Measurements from ENCODE around the gene AKT3. TPM values are rescaled to one million over a fixed set of nuclear protein-coding genes. Genes with fewer than 3 reads are reported as not detected.

The AKT3 gene
- total and polyA plus RNA-seq, 2 donors (not counting 1 experiment from before 2014, with no cell fraction given): 37.8 to 42.0 TPM

DNA sequence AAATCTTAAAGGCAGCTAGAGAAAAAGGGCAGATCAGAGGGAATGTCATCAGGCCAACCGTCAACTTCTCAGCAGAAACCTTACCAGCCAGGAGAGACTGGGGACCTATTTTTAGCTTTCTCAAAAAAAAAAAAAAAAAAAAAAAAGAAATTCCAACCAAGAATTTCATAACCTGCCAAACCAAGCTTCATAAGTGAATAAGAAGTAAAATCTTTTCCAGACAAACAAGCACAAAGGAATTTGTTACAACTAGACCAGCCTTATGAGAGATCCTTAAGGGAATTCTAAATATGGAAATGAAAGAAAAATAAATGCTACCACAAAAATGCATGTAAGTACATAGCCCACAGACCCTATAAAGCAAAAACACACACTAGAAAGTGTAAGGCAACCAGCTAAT is 267.7 kb downstream of the AKT3 start:
- no peak overlapping the region for H2AFZ ChIP-seq (ENCODE audit: low read length)
- H3K9ac ChIP-seq (ENCODE audit: insufficient read depth, low read length): no peak overlapping the region
- H3K27ac ChIP-seq (ENCODE audit: insufficient read depth, low read length): no peak overlapping the region
- no peak for TF ChIP-seq EZH2 (IDR thresholded peaks at IDR 0.05; ENCODE audit: low read length, missing control alignments)
- TF ChIP-seq, protein P1, sequence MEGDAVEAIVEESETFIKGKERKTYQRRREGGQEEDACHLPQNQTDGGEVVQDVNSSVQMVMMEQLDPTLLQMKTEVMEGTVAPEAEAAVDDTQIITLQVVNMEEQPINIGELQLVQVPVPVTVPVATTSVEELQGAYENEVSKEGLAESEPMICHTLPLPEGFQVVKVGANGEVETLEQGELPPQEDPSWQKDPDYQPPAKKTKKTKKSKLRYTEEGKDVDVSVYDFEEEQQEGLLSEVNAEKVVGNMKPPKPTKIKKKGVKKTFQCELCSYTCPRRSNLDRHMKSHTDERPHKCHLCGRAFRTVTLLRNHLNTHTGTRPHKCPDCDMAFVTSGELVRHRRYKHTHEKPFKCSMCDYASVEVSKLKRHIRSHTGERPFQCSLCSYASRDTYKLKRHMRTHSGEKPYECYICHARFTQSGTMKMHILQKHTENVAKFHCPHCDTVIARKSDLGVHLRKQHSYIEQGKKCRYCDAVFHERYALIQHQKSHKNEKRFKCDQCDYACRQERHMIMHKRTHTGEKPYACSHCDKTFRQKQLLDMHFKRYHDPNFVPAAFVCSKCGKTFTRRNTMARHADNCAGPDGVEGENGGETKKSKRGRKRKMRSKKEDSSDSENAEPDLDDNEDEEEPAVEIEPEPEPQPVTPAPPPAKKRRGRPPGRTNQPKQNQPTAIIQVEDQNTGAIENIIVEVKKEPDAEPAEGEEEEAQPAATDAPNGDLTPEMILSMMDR (conservative IDR thresholded peaks at IDR 0.05 in 1 of 2, IDR thresholded peaks at IDR 0.05 in 1 of 2; ENCODE audit: low read depth in 1 of 2, low read length in 2 of 2): no peak
- no peaks in the 10 kb centered on the region for H3K9me3 ChIP-seq (ENCODE audit: control insufficient read depth, insufficient read depth, low read depth, low read length)
- H3K36me3 ChIP-seq (ENCODE audit: control insufficient read depth, insufficient read depth, low read length): no peaks in the 10 kb centered on the region
- no peaks in the 10 kb centered on the region for H4K20me1 ChIP-seq (ENCODE audit: control insufficient read depth, extremely low read depth, insufficient read depth, low read length)
- DNase-seq (ENCODE audit: low read depth in 2 of 2): peak; percentile 35 to 90
- no peak overlapping the region for H3K4me2 ChIP-seq (ENCODE audit: extremely low read depth, insufficient read depth, low read length)
- no peak overlapping the region for H3K4me3 ChIP-seq (replicated peaks in 1 of 4; ENCODE audit: control extremely low read depth in 1 of 4, insufficient read depth in 1 of 4, low read depth in 3 of 4, low read length in 4 of 4)
- no peaks in the 10 kb centered on the region for H3K79me2 ChIP-seq (ENCODE audit: control insufficient read depth, insufficient read depth, low read length)
- H3K4me1 ChIP-seq (ENCODE audit: control insufficient read depth, extremely low read depth, insufficient read depth, low read length): no peaks in the 10 kb centered on the region
- H3K27me3 ChIP-seq (ENCODE audit: control insufficient read depth, insufficient read depth, low read length): no peaks in the 10 kb centered on the region

DNA sequence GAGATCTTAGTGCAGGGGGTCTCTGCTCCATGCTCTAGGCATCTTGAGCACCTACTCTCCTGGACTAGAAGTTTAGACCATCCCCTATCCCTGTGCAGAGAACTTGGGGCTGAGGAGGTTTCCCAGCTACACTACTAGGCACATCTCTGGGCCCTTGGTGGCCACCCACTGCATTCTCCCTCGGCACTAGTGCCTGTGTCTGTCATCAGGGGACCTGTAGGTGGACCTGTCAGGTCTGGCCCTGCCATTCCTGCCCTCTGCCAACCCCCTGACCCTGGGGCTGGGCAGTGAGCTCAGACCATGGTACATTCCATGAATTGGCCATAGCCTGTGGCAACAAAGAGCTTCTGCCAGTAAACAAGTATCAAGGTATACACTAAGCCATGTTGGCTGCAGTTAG is 269.1 kb downstream of the AKT3 start:
- no peaks in the 10 kb centered on the region for H4K20me1 ChIP-seq (ENCODE audit: control insufficient read depth, extremely low read depth, insufficient read depth, low read length)
- no peak overlapping the region for H2AFZ ChIP-seq (ENCODE audit: low read length)
- H3K79me2 ChIP-seq (ENCODE audit: control insufficient read depth, insufficient read depth, low read length): no peaks in the 10 kb centered on the region
- TF ChIP-seq, protein P1 (conservative IDR thresholded peaks at IDR 0.05 in 1 of 2, IDR thresholded peaks at IDR 0.05 in 1 of 2; ENCODE audit: low read depth in 1 of 2, low read length in 2 of 2): no peak
- TF ChIP-seq EZH2 (IDR thresholded peaks at IDR 0.05; ENCODE audit: low read length, missing control alignments): no peak
- no peak overlapping the region for H3K9ac ChIP-seq (ENCODE audit: insufficient read depth, low read length)
- no peak overlapping the region for H3K4me3 ChIP-seq (replicated peaks in 1 of 4; ENCODE audit: control extremely low read depth in 1 of 4, insufficient read depth in 1 of 4, low read depth in 3 of 4, low read length in 4 of 4)
- H3K27me3 ChIP-seq (ENCODE audit: control insufficient read depth, insufficient read depth, low read length): no peaks in the 10 kb centered on the region
- no peak overlapping the region for H3K27ac ChIP-seq (ENCODE audit: insufficient read depth, low read length)
- H3K4me1 ChIP-seq (ENCODE audit: control insufficient read depth, extremely low read depth, insufficient read depth, low read length): no peaks in the 10 kb centered on the region
- no peaks in the 10 kb centered on the region for H3K36me3 ChIP-seq (ENCODE audit: control insufficient read depth, insufficient read depth, low read length)
- no peaks in the 10 kb centered on the region for H3K9me3 ChIP-seq (ENCODE audit: control insufficient read depth, insufficient read depth, low read depth, low read length)
- no peak overlapping the region for H3K4me2 ChIP-seq (ENCODE audit: extremely low read depth, insufficient read depth, low read length)
- DNase-seq (ENCODE audit: low read depth in 2 of 2): no peak

DNA sequence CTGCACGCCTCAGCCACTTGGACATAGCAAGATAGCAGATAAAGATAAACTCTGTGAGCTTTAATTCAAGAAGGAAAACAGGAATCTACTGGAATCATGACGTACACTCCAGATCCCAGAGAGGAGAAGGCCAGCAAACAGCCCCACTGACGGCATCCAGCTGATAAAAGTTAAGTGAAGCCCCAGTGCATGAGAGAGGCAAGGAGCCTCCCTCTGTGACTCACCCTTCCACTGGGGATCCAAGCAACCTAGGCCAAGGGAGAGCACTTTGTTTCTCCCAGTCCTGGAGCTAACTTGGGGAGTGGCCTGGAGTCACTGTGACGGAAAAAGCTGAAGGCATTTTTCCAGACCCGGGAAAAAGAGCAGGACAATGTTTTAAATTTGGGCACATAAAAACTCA is 270.0 kb downstream of the AKT3 start:
- H3K4me1 ChIP-seq (ENCODE audit: control insufficient read depth, extremely low read depth, insufficient read depth, low read length): no peaks in the 10 kb centered on the region
- H2AFZ ChIP-seq (ENCODE audit: low read length): no peak overlapping the region
- no peaks in the 10 kb centered on the region for H4K20me1 ChIP-seq (ENCODE audit: control insufficient read depth, extremely low read depth, insufficient read depth, low read length)
- H3K79me2 ChIP-seq (ENCODE audit: control insufficient read depth, insufficient read depth, low read length): no peaks in the 10 kb centered on the region
- TF ChIP-seq EZH2 (IDR thresholded peaks at IDR 0.05; ENCODE audit: low read length, missing control alignments): no peak
- TF ChIP-seq, protein P1 (conservative IDR thresholded peaks at IDR 0.05 in 1 of 2, IDR thresholded peaks at IDR 0.05 in 1 of 2; ENCODE audit: low read depth in 1 of 2, low read length in 2 of 2): no peak
- no peak overlapping the region for H3K4me2 ChIP-seq (ENCODE audit: extremely low read depth, insufficient read depth, low read length)
- no peaks in the 10 kb centered on the region for H3K9me3 ChIP-seq (ENCODE audit: control insufficient read depth, insufficient read depth, low read depth, low read length)
- H3K27ac ChIP-seq (ENCODE audit: insufficient read depth, low read length): no peak overlapping the region
- DNase-seq (ENCODE audit: low read depth in 2 of 2): peak; percentile 56 to 73
- H3K4me3 ChIP-seq (replicated peaks in 1 of 4; ENCODE audit: control extremely low read depth in 1 of 4, insufficient read depth in 1 of 4, low read depth in 3 of 4, low read length in 4 of 4): no peak overlapping the region
- H3K27me3 ChIP-seq (ENCODE audit: control insufficient read depth, insufficient read depth, low read length): no peaks in the 10 kb centered on the region
- no peak overlapping the region for H3K9ac ChIP-seq (ENCODE audit: insufficient read depth, low read length)
- no peaks in the 10 kb centered on the region for H3K36me3 ChIP-seq (ENCODE audit: control insufficient read depth, insufficient read depth, low read length)

Data from fibroblast of lung (primary cell).